ENCODE measurements around the gene KATNAL1. TPM values are rescaled to one million over a fixed set of nuclear protein-coding genes. Genes with fewer than 3 reads are reported as not detected.

KATNAL1 gene
- total RNA-seq, 1 donor from 2014 or later: 20.0 TPM

- DNase-seq (ENCODE audit: low spot score): no peak
These were observed 142.3 kb downstream of the KATNAL1 start for GRCh38 chr13:30165071-30165470.

GRCh38 chr13:30164146-30164545, 143.2 kb downstream of the KATNAL1 start:
- DNase-seq (ENCODE audit: low spot score): no peak

- DNase-seq (ENCODE audit: low spot score): no peak
These were observed 143.9 kb downstream of the KATNAL1 start for GRCh38 chr13:30163441-30163840.

GRCh38 chr13:30159446-30159839, 147.9 kb downstream of the KATNAL1 start:
- no peak for DNase-seq (ENCODE audit: low spot score)

- no peak for DNase-seq (ENCODE audit: low spot score)
These were observed 148.4 kb downstream of the KATNAL1 start for GRCh38 chr13:30158774-30159445.

- DNase-seq (ENCODE audit: low spot score): no peak
These were observed 149.7 kb downstream of the KATNAL1 start for GRCh38 chr13:30157616-30157993.

- no peak for DNase-seq (ENCODE audit: low spot score)
These were observed 150.3 kb downstream of the KATNAL1 start for GRCh38 chr13:30156826-30157615.

GRCh38 chr13:30156270-30156669, 151.1 kb downstream of the KATNAL1 start:
- no peak for DNase-seq (ENCODE audit: low spot score)

- DNase-seq (ENCODE audit: low spot score): no peak
These were observed 152.4 kb downstream of the KATNAL1 start for GRCh38 chr13:30154931-30155330.

GRCh38 chr13:30154531-30154930, 152.8 kb downstream of the KATNAL1 start:
- no peak for DNase-seq (ENCODE audit: low spot score)

GRCh38 chr13:30153545-30154426, 153.6 kb downstream of the KATNAL1 start:
- DNase-seq (ENCODE audit: low spot score): peak; percentile 29

Other genes with a start within 250 kb of the KATNAL1 start
- gene UBE2L5, start 114.9 kb upstream of the KATNAL1 start, total RNA-seq (ENCODE audit: insufficient read depth, low replicate concordance): not detected
- 118 TPM for gene HMGB1, start 158.4 kb upstream of the KATNAL1 start, total RNA-seq (ENCODE audit: insufficient read depth, low replicate concordance)